Activated naive CD8-positive, alpha-beta T cell treated with anti-CD3 and anti-CD28 coated beads, Interleukin-2, amount 50 U/mL, for 24 hours (primary cell): ENCODE results near the gene AKAP11.

Experiments used
- ATAC-seq: fragments of 150-1000 bp; cut with Tn5 transposase; one replicate; pipeline ENCODE4 v1.10.0; 2021
- DNase-seq: peaks from one replicate; pipeline ENCODE4 v3.0.0; 2021
- H3K27ac Mint-ChIP-seq: one replicate; pipeline ENCODE4 v1.8.0; 2021; ENCODE audit warnings: mild to moderate bottlenecking, mixed read lengths
- H3K27me3 Mint-ChIP-seq: one replicate; pipeline ENCODE4 v1.8.0; 2021; ENCODE audit warnings: mixed read lengths
- H3K36me3 Mint-ChIP-seq: one replicate; pipeline ENCODE4 v1.8.0; 2021; ENCODE audit warnings: low read depth, mixed read lengths
- H3K4me1 Mint-ChIP-seq: one replicate; pipeline ENCODE4 v1.8.0; 2021; ENCODE audit warnings: mixed read lengths
- H3K4me3 Mint-ChIP-seq: one replicate; pipeline ENCODE4 v1.8.0; 2021; ENCODE audit warnings: mild to moderate bottlenecking, moderate library complexity, mixed read lengths
- H3K9me3 Mint-ChIP-seq: one replicate; pipeline ENCODE4 v1.8.0; 2021; ENCODE audit warnings: mixed read lengths

Gene AKAP11

GRCh38 chr13:42334329-42334706 lies 62.4 kb downstream of the AKAP11 start:
- H3K9me3 Mint-ChIP-seq = peaks cover 5% of the 10 kb centered on the region
- peak overlapping the region; percentile 57 for H3K27ac Mint-ChIP-seq
- ATAC-seq (peak; percentile 21), DNase-seq (no peak)
- H3K4me1 Mint-ChIP-seq = peaks cover 71% of the 10 kb centered on the region
- no peak overlapping the region for H3K4me3 Mint-ChIP-seq
- H3K27me3 Mint-ChIP-seq = no peaks in the 10 kb centered on the region
- H3K36me3 Mint-ChIP-seq = peaks cover 10% of the 10 kb centered on the region

GRCh38 chr13:42337808-42338600 lies 66.1 kb downstream of the AKAP11 start:
- no peak overlapping the region for H3K4me3 Mint-ChIP-seq
- peaks cover 55% of the 10 kb centered on the region for H3K4me1 Mint-ChIP-seq
- peak overlapping the region; percentile 68 for H3K27ac Mint-ChIP-seq
- peaks cover 2% of the 10 kb centered on the region for H3K36me3 Mint-ChIP-seq
- no peaks in the 10 kb centered on the region for H3K27me3 Mint-ChIP-seq
- peaks cover 5% of the 10 kb centered on the region for H3K9me3 Mint-ChIP-seq
- DNase-seq = no peak
- ATAC-seq = peak; percentile 37

DNA sequence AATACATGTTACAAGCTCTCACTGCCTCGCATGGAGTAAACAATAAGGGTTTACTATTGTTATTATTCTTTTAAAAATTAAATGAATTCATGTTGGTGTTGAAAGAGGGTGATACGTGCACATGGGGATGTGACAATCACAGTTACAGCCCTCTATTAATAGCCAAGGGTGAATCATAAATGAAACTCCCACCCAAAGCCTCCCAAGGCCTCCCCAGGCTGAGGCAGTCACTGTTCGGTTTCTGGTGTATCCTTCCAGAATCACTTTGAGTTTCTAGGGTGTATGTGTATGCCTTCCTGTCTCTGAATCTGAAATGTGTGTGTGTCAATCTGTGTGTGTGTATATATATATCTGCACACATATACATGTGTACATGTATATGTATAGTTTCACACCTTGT lies 73.4 kb downstream of the AKAP11 start:
- H3K4me1 Mint-ChIP-seq = peaks cover 75% of the 10 kb centered on the region
- no peaks in the 10 kb centered on the region for H3K27me3 Mint-ChIP-seq
- no peak overlapping the region for H3K4me3 Mint-ChIP-seq
- DNase-seq = no peak
- no peak overlapping the region for H3K27ac Mint-ChIP-seq
- H3K36me3 Mint-ChIP-seq = peaks cover 5% of the 10 kb centered on the region
- peaks cover 10% of the 10 kb centered on the region for H3K9me3 Mint-ChIP-seq
- ATAC-seq = peak; percentile 62

GRCh38 chr13:42348576-42348975 lies 76.6 kb downstream of the AKAP11 start:
- DNase-seq (peak; percentile 51), ATAC-seq (peak; percentile 66)
- Mint-ChIP-seq H3K4me1 (peaks cover 90% of the 10 kb centered on the region), H3K27ac (peak overlapping the region; percentile 83), H3K27me3 (no peaks in the 10 kb centered on the region), H3K4me3 (peak overlapping the region; percentile 60), H3K9me3 (peaks cover 5% of the 10 kb centered on the region), H3K36me3 (peaks cover 3% of the 10 kb centered on the region)

- ATAC-seq (no peak), DNase-seq (peak; percentile 18)
- H3K27me3 Mint-ChIP-seq = no peaks in the 10 kb centered on the region
- peaks cover 5% of the 10 kb centered on the region for H3K9me3 Mint-ChIP-seq
- peaks cover 3% of the 10 kb centered on the region for H3K36me3 Mint-ChIP-seq
- peak overlapping the region; percentile 83 for H3K27ac Mint-ChIP-seq
- no peak overlapping the region for H3K4me3 Mint-ChIP-seq
- H3K4me1 Mint-ChIP-seq = peaks cover 91% of the 10 kb centered on the region
These were observed 78.2 kb downstream of the AKAP11 start for GRCh38 chr13:42350141-42350540.

GRCh38 chr13:42354241-42355091 lies 82.5 kb downstream of the AKAP11 start:
- H3K27ac Mint-ChIP-seq = peak overlapping the region; percentile 100
- peaks cover 18% of the 10 kb centered on the region for H3K36me3 Mint-ChIP-seq
- H3K4me3 Mint-ChIP-seq = peak overlapping the region; percentile 82
- H3K4me1 Mint-ChIP-seq = peaks cover 85% of the 10 kb centered on the region
- peak; percentile 71 for ATAC-seq
- no peaks in the 10 kb centered on the region for H3K27me3 Mint-ChIP-seq
- H3K9me3 Mint-ChIP-seq = peaks cover 11% of the 10 kb centered on the region
- peak; percentile 42 for DNase-seq

DNA sequence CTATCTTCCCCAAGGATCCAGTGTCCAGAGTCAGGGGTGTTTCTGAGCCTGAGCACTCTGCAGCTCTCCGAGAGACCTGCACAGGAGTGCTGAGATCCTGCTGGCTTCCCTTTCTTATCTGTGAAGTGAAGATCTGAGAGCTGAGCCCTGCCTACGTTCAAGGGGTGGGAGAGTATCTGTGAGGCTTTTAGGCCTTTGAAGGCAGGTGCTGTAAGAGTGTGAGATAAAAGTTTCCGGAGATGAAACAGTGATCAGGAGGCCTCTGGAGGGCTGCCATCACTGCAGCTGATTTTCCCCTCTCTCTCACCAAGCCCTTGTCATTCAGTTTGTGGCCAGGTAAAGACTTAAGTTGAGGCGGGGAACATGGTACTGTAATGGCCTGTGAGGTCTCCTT lies 83.1 kb downstream of the AKAP11 start:
- H3K36me3 Mint-ChIP-seq = peaks cover 18% of the 10 kb centered on the region
- H3K4me1 Mint-ChIP-seq = peaks cover 80% of the 10 kb centered on the region

GRCh38 chr13:42355491-42356183 lies 83.7 kb downstream of the AKAP11 start:
- Mint-ChIP-seq H3K27me3 (no peaks in the 10 kb centered on the region), H3K4me3 (peak overlapping the region; percentile 82), H3K4me1 (peaks cover 74% of the 10 kb centered on the region), H3K9me3 (peaks cover 11% of the 10 kb centered on the region), H3K36me3 (peaks cover 18% of the 10 kb centered on the region), H3K27ac (peak overlapping the region; percentile 100)
- DNase-seq = peak; percentile 38
- ATAC-seq = no peak

More for the DNA sequence above, 83.1 kb downstream of the AKAP11 start:
- Mint-ChIP-seq H3K27me3 (no peaks in the 10 kb centered on the region), H3K4me3 (peak overlapping the region; percentile 82), H3K27ac (peak overlapping the region; percentile 100), H3K9me3 (peaks cover 11% of the 10 kb centered on the region)
- ATAC-seq = peak; percentile 60
- DNase-seq = peak; percentile 57

DNA sequence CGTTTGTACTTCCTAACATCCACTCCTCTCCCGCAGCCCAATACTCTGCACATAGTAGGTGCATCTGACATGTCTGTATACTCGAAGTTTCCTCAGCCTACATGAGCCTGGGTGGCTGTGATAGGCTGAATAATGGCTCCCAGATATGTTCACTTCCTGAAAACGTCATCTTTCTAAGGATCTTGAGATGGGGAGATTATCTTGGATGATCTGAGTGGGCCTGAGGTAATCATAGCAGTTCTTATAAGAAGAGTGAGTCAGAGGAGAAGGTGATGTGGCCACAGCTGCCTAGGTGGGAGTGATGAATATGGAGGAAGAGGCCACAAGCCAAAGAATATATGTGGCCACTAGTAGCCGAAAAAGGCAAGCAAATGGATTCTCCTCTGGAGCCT lies 84.2 kb downstream of the AKAP11 start:
- Mint-ChIP-seq H3K4me3 (peak overlapping the region; percentile 82), H3K36me3 (peaks cover 18% of the 10 kb centered on the region), H3K27ac (peak overlapping the region; percentile 100), H3K4me1 (peaks cover 69% of the 10 kb centered on the region), H3K27me3 (no peaks in the 10 kb centered on the region), H3K9me3 (peaks cover 11% of the 10 kb centered on the region)
- DNase-seq (no peak), ATAC-seq (peak; percentile 13)

- Mint-ChIP-seq H3K27me3 (no peaks in the 10 kb centered on the region), H3K27ac (no peak overlapping the region), H3K4me3 (no peak overlapping the region), H3K4me1 (peaks cover 52% of the 10 kb centered on the region), H3K36me3 (peaks cover 18% of the 10 kb centered on the region), H3K9me3 (peaks cover 11% of the 10 kb centered on the region)
- ATAC-seq (no peak), DNase-seq (no peak)
These were observed 88.2 kb downstream of the AKAP11 start for GRCh38 chr13:42360046-42360574.

- peaks cover 5% of the 10 kb centered on the region for H3K9me3 Mint-ChIP-seq
- peaks cover 36% of the 10 kb centered on the region for H3K4me1 Mint-ChIP-seq
- DNase-seq (no peak), ATAC-seq (no peak)
- H3K27me3 Mint-ChIP-seq = no peaks in the 10 kb centered on the region
- H3K27ac Mint-ChIP-seq = no peak overlapping the region
- peaks cover 8% of the 10 kb centered on the region for H3K36me3 Mint-ChIP-seq
- no peak overlapping the region for H3K4me3 Mint-ChIP-seq
These were observed 89.7 kb downstream of the AKAP11 start for GRCh38 chr13:42361701-42362100.

- no peak overlapping the region for H3K4me3 Mint-ChIP-seq
- no peaks in the 10 kb centered on the region for H3K36me3 Mint-ChIP-seq
- no peak for DNase-seq
- H3K27ac Mint-ChIP-seq = no peak overlapping the region
- no peaks in the 10 kb centered on the region for H3K9me3 Mint-ChIP-seq
- H3K4me1 Mint-ChIP-seq = peaks cover 39% of the 10 kb centered on the region
- no peaks in the 10 kb centered on the region for H3K27me3 Mint-ChIP-seq
- peak; percentile 40 for ATAC-seq
These were observed 92.1 kb downstream of the AKAP11 start for GRCh38 chr13:42363941-42364612.

DNA sequence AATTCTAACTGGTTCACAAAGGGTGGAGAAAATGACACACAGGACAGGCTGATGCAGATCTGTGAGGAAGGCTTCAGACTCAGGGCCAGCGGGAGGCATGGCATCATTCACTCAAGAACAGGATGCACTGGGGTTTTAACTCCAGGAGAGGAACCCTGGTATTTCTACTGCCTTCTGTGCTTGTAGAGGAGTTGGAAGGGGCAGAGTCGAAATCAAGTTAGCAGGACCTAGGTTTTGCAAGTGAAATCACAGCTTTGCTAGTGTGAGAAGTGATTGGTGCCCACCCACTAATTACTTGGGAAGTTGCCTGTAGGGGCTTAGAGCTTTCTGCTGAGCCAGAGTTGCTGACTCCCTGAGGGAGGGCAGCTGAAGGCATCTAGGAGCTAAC lies 92.7 kb downstream of the AKAP11 start:
- ATAC-seq = peak; percentile 51
- H3K4me3 Mint-ChIP-seq = no peak overlapping the region

DNA sequence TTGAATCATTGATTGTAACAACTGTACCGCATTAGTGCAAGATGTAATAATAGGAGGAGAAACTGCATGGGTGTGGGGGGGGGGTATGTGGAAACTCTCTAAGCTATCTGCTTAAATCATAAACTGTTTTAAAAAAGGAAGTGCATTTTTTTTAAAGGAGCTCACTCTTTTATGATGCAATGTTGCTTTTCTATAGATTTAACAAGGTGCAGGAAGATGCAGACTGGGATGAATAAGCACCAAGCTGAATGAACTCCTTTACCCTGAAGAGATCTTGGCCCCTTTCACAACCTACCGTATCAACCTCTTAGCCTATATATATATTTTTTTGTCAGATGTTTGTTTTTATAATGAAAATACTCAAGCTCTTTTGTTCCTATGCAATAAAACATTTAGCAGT lies 95.9 kb downstream of the AKAP11 start:
- no peaks in the 10 kb centered on the region for H3K36me3 Mint-ChIP-seq
- no peaks in the 10 kb centered on the region for H3K27me3 Mint-ChIP-seq
- H3K9me3 Mint-ChIP-seq = peaks cover 3% of the 10 kb centered on the region
- ATAC-seq (no peak), DNase-seq (no peak)
- no peak overlapping the region for H3K27ac Mint-ChIP-seq
- no peak overlapping the region for H3K4me3 Mint-ChIP-seq
- H3K4me1 Mint-ChIP-seq = peaks cover 53% of the 10 kb centered on the region

More for the DNA sequence above, 92.7 kb downstream of the AKAP11 start:
- DNase-seq = no peak
- Mint-ChIP-seq H3K36me3 (no peaks in the 10 kb centered on the region), H3K4me1 (peaks cover 39% of the 10 kb centered on the region), H3K27me3 (no peaks in the 10 kb centered on the region), H3K9me3 (no peaks in the 10 kb centered on the region), H3K27ac (no peak overlapping the region)
